Activated effector memory CD4-positive, alpha-beta T cell treated with anti-CD3 and anti-CD28 coated beads, Interleukin-2, amount 50 U/mL, for 16 hours (primary cell): Measurements from ENCODE around the gene PRPS2.

Experiments
- DNase-seq: peaks from one replicate; pipeline ENCODE4 v3.0.0-alpha.2; 2020

PRPS2 gene

GRCh38 chrX:12819222-12819621 is 28.0 kb downstream of the PRPS2 start:
- DNase-seq: no peak

GRCh38 chrX:12820737-12821136 is 29.5 kb downstream of the PRPS2 start:
- DNase-seq: no peak

GRCh38 chrX:12824944-12825343 is 33.7 kb downstream of the PRPS2 start:
- DNase-seq: no peak

- no peak for DNase-seq
These were observed 34.6 kb downstream of the PRPS2 start for GRCh38 chrX:12825801-12826200.

- no peak for DNase-seq
These were observed 52.0 kb downstream of the PRPS2 start for GRCh38 chrX:12843061-12843667.

GRCh38 chrX:12843668-12844279 is 52.6 kb downstream of the PRPS2 start:
- no peak for DNase-seq

- DNase-seq: no peak
These were observed 53.1 kb downstream of the PRPS2 start for GRCh38 chrX:12844319-12844718.

- DNase-seq: no peak
These were observed 74.1 kb downstream of the PRPS2 start for GRCh38 chrX:12865359-12865758.

- DNase-seq: no peak
These were observed 75.5 kb downstream of the PRPS2 start, which contains the start of gene TLR7 for GRCh38 chrX:12866451-12867377. Gene TLR7 (plus strand): TSS chrX:12867072. CDS start chrX:12867579, 507 bp downstream.

GRCh38 chrX:12867685-12868084 is 76.5 kb downstream of the PRPS2 start:
- no peak for DNase-seq

- DNase-seq: no peak
These were observed 77.5 kb downstream of the PRPS2 start for GRCh38 chrX:12868747-12869146.

- DNase-seq: no peak
These were observed 80.0 kb downstream of the PRPS2 start for GRCh38 chrX:12871257-12871656.

- no peak for DNase-seq
These were observed 81.5 kb downstream of the PRPS2 start for GRCh38 chrX:12872741-12873140.
